Stimulated activated CD8-positive, alpha-beta memory T cell treated with anti-CD3 and anti-CD28 coated beads, Interleukin-15, amount 100 ng/mL, for 48 hours (primary cell): ENCODE measurements around the gene SMCO3.

Source experiments
- DNase-seq, 2 donors: peaks; one replicate each; pipeline ENCODE4 v3.0.0-alpha.2; 2020; ENCODE audit warnings: low read depth in 2 of 2

The SMCO3 gene

GRCh38 chr12:14828892-14829291 is 14.9 kb upstream of the SMCO3 start:
- no peak for DNase-seq

GRCh38 chr12:14827043-14827442 is 13.1 kb upstream of the SMCO3 start:
- DNase-seq, result no peak

DNA sequence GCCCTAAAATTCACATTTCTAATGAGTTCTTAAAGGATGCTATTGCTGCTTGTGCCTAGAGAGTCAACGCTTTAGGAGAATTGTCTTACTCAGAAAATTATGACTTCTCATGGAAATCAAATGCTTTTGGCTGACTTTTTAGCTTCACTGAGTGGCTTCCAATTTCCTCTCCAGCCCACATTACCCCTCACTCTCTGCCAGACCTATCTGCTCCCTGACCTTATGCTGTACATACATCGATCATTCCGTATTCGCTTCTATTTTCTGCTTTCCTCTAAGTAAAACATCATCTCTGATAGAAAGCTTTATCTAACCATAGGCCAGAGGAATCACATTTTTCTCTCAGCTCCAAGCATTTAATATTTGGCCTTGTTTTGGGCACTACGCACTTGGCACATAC is 12.5 kb upstream of the SMCO3 start:
- DNase-seq, result no peak

GRCh38 chr12:14825256-14825655 is 11.3 kb upstream of the SMCO3 start:
- no peak for DNase-seq

GRCh38 chr12:14824012-14824634 is 10.1 kb upstream of the SMCO3 start:
- DNase-seq, result no peak

- DNase-seq, result no peak
These were observed 2.5 kb downstream of the SMCO3 start for GRCh38 chr12:14811486-14811885.

GRCh38 chr12:14810953-14811483 is 3.0 kb downstream of the SMCO3 start:
- no peak for DNase-seq

DNA sequence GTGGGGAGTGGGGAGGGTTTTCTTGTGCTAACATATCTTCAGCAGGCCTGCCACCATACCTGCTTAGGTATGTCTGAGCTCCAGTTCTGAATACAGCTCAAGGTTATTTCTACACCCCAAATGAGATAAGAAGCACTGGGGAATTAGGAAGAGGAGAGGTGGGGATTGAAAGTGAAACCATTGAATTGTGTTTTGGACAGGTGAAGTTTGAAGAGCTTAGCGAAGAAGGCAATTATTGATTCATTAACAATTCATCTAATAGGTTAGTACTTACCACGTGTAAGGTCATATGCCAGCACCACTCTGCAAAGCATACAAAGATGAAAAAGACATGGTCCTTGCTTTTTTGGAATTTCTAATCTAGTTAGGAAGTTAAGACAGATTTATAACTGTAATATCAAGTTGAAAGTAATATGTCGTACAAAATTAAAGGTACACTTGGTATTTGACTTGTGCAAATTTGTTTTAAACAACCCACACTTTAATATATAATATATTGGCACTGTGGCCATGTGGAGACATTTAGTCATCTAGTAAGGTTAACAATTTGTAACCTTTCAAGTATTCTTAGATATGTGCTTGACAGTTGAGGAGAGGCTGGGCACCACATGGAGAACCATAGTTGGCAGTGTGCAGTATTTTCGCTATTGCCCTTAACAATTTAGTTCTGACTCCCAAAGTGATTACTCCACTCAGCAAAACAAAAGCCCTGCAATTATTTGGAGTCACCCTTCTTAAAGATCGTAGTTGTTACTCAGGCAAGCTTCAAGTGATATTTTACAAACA is 3.6 kb downstream of the SMCO3 start:
- DNase-seq, result no peak

DNA sequence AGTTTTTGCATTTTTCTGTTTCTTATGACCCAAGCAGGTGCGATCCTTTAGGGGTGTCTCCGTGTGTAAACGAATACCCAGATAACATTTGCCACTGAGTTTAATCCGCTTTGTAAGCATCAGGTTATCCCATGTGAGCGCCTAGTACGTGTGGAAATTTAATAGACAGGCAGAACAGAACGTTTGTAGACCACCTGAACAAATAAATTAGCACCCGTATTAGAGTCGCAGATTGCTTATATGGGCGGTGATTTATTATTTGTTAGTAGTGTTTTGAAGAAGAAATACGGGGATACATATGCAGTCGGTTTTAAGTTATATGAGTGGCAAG is 10.2 kb downstream of the SMCO3 start:
- DNase-seq, result no peak

GRCh38 chr12:14803011-14803829 is 10.8 kb downstream of the SMCO3 start, which contains the start of the genes C12orf60 and WBP11:
Gene C12orf60, plus strand, starts transcription at chr12:14803670. Its CDS starts 19,266 bp downstream, at chr12:14822936.
Gene WBP11, minus strand, starts transcription at chr12:14803478. Its CDS starts 2,095 bp downstream, at chr12:14801383.
- DNase-seq, result peak; percentile 77 to 80

- DNase-seq, result no peak
These were observed 11.3 kb downstream of the SMCO3 start for GRCh38 chr12:14802721-14803010.

DNA sequence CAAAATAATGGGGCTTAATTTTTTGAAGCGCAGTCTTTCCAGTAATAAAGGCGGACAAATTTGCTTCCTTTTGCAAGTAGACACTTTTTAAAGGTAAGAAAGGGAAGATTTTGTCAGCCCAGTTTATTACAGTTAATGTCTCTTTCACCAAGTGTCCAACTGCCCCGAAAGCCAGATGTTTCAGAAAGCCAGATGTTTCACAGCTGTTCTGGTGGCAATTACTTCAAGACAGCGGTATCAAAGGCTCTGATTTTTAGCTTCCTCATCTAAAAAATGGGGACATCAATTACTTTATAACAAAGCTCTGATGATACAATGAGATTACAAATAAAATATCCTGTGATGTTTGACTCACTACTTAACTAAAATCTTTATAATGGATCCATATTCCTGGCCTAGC is 11.7 kb downstream of the SMCO3 start:
- no peak for DNase-seq

DNA sequence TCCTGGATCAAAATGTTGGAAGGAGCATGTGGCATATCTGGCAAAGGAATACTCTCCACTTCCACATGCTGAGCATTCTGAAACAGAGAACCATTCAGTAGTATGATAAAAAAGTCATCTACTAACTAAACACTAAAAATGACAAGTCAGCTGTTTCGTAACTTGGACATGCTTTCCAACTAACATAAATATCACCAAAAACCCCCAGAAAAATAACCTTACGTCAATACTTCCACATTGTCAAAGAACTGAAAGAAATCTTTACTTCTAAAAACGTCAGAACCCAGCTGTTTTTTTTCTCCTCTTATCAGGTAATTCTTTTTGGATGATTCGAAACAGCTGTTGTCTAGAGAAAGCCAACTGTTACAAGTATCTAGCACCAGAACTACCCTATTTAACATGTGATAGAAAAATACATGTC is 18.9 kb downstream of the SMCO3 start:
- DNase-seq, result no peak

DNA sequence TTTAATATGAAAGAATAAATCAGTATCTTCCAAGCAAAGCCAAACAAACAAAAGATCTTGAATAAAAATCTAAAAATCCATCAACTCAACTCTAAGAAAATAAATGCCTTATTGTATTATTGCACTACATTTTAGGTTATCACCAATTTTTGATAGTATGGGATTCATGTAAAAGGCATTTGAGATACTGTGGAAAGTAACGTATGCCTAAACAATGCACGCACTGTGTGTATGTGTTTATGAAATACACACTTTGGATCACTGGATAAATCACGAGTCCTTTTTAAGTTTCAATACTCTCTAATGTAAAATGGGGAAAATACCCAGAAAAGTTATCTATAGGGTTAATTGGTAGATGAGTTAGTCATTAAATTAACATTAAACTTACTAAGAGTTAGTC is 28.4 kb downstream of the SMCO3 start:
- DNase-seq, result no peak

DNA sequence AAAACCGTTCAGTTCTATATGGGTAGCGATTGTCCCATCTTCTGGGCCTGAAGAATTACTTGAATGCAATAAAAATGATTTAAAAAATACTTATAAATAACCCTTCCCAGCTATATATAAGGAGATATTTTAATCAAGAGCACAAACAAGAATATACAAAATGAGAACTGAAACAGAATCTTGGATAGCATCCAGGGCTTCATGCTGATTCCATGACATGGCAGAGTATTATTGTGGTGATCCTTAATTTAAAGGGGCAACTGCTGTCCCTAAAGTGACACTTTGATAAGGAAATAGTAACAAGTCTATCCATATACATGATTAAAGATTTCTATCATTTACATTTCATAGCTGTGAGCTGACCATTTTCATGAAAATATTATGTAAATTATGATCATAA is 29.5 kb downstream of the SMCO3 start:
- no peak for DNase-seq

DNA sequence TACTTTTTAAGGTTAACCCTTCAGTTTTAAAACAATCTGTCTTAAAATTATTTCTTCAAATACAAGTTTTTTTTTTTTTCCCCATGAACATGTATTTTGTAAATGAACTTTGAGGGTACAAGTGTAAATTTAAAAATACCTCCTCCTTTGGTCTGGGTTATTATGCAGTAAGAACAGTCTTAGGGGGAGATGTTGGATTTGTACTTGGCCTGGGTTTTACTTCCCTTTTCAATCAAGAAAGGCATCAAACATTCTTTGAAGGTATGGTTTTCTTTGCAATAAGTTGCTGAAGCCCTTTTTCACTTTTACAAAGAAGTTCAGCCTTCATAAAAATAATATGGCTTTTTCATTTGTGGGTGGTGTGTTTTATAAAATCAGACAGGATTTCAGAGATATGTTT is 31.2 kb downstream of the SMCO3 start:
- DNase-seq, result no peak

- DNase-seq, result no peak
These were observed 32.4 kb downstream of the SMCO3 start for GRCh38 chr12:14781563-14781962.

DNA sequence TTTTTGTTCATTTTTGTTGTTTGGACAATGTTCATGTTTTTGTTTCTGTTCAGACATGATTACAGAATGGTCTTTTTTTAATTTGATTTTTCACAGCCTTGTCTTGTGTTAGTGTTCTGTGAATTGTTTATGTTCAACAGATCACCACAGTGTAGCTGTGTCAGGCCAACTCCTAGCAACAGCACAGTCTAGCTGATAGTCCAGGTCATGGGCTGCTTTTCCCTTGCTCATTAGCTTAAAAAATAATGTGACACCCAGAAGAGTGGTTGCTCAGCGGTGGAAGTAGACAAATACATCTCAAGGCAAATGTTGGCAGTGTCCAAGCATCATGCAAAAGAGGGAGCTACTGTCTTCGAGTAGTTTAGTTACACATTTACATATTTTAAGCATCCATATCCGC is 33.1 kb downstream of the SMCO3 start:
- no peak for DNase-seq

- DNase-seq, result no peak
These were observed 34.1 kb downstream of the SMCO3 start for GRCh38 chr12:14779834-14780233.

DNA sequence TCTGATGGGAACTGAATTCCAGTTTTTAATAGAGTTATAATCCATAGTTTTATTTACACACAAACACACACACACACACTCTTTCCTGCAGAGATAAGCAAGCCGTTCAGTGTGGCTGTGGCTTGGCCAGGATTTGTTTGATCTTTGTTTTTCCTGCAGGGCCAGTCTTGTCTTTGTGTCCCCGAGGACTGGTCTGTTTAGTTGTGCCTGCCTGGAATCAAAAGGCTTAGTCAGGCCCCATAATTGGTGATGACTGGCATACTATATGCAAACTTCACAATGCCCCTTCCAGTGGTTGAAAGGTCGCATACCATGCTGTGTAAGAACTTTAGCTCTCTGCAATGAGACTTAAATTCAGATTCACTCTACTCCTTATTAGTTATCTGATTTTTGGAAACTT is 36.7 kb downstream of the SMCO3 start:
- DNase-seq, result no peak

DNA sequence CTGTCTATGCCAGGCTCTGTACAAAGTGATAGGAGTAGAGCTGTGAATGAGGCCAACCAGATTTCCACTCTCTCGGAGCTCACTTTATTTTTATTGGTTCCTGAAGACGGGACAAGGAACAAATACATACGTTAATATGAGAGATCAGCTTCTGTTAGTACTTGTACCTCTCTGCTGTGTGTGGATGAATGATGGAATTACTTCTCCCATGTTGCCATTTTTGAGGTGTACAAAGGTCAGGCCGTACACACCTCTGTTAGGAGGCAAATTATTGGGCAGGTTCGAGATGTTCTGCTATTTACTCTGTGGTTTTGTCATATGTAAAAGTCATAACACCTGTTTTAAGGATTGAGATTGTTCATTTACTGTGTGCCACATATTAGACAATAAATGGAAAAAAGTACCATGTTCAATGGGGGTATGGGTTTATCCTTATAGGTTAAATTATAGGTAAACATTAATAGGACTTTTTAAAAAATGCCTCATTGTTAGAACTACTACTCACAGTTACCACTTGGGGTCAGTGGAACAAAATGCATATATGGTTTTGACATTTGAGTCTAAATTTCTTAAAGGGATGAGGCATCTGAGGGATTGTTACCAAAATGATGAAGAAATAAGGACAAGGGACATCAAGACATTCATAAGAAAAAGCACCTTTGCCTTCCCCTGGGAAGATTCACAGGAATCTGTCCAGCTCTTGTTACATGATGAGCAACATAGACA is 37.6 kb downstream of the SMCO3 start:
- no peak for DNase-seq

DNA sequence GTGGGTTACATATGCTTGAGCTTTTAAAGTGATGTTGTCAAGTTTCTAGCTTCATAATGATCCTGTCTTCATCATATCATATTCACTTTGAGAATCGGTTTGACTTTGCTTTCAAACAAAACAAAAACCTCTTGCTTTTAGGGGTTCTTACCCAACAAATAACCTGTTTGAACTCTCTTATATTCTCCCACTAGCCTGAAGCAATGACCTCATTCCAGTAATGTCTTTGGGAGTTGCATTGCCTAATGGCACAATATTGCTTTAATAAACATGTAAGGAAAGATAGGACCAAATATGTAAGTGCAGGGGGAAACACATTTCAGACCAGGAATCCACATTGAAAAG is 38.4 kb downstream of the SMCO3 start:
- DNase-seq, result no peak
